ENCODE results near the gene CD48. TPM values are rescaled to one million over a fixed set of nuclear protein-coding genes. Genes with fewer than 3 reads are reported as not detected.
A peak's percentile ranks its signal among the peaks of the same experiment; 100 is the strongest.

Gene CD48
- total RNA-seq, 2 experiments from 2014 or later: 131 to 150 TPM

DNA sequence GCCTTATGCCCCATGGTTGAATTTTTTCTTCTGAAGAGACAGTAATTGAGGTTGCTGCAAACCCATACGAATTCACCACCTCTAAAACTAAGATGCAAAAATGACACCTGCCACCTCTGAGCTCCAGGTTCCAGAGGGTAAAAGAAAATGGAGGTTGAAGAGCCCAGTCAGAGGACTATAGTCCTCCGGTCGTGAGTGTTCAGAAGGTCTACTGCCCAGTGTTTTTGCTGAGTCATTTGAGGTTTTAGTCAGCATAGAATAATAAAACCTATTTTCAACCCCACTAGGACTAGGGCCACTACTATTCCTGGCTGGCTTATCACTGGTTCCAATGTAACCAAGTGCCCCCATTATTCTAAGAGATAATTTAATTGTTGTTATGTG is 14.5 kb upstream of the CD48 start:
- ChIA-PET POLR2A (interaction anchor here (1.6 kb wide), 1 partner anchor 13 kb away, joined by 7 read pairs; no protein-coding TSS in a partner anchor), CTCF (ENCODE audit: unreplicated experiment) (interaction anchor here (0.7 to 1.2 kb wide), 3 partner anchors 52 to 118 kb away, joined by 3 to 4 read pairs (median 3); no protein-coding TSS in a partner anchor)
- H3K36me3 ChIP-seq (ENCODE audit: insufficient read depth, low read length): no peaks in the 10 kb centered on the region; the same call in 1 of the 2 replicates
- no peak for TF ChIP-seq EZH2phosphoT487 (IDR thresholded peaks at IDR 0.05; ENCODE audit: borderline replicate concordance, low read depth, low read length)
- no peak for DNase-seq (ENCODE audit: low spot score)
- H3K4me3 ChIP-seq (ENCODE audit: low read depth, low read length, poor library complexity, severe bottlenecking): no peak overlapping the region
- peaks cover 17% of the 10 kb centered on the region for H3K4me1 ChIP-seq (ENCODE audit: insufficient read depth, low read length, poor library complexity, severe bottlenecking)
- H4K20me1 ChIP-seq (ENCODE audit: insufficient read depth, low read length): no peaks in the 10 kb centered on the region
- no TSS peak for BruUV-seq (replicated peaks)
- H2AFZ ChIP-seq (ENCODE audit: low read length): peak overlapping the region; percentile 82; the same call in 1 of the 2 replicates
- peak overlapping the region; percentile 31; the same call in 1 of the 2 replicates for H3K4me2 ChIP-seq (ENCODE audit: low read length)
- intact Hi-C loops (cut with micrococcal nuclease; ENCODE audit: unreplicated experiment): loop anchor here (1.0 to 2.0 kb wide), 2 partner anchors 45 to 55 kb away; no protein-coding TSS in a partner anchor
- H3K79me2 ChIP-seq (ENCODE audit: insufficient read depth, low read depth, low read length): no peaks in the 10 kb centered on the region
- no peaks in the 10 kb centered on the region for H3K9me2 ChIP-seq (ENCODE audit: insufficient read depth, low read length)
- no peak overlapping the region for H3K27ac ChIP-seq (ENCODE audit: low read depth, low read length, poor library complexity, severe bottlenecking)
- peaks cover 5% of the 10 kb centered on the region; the same call in 1 of the 2 replicates for H3K9me3 ChIP-seq (ENCODE audit: low read length)

DNA sequence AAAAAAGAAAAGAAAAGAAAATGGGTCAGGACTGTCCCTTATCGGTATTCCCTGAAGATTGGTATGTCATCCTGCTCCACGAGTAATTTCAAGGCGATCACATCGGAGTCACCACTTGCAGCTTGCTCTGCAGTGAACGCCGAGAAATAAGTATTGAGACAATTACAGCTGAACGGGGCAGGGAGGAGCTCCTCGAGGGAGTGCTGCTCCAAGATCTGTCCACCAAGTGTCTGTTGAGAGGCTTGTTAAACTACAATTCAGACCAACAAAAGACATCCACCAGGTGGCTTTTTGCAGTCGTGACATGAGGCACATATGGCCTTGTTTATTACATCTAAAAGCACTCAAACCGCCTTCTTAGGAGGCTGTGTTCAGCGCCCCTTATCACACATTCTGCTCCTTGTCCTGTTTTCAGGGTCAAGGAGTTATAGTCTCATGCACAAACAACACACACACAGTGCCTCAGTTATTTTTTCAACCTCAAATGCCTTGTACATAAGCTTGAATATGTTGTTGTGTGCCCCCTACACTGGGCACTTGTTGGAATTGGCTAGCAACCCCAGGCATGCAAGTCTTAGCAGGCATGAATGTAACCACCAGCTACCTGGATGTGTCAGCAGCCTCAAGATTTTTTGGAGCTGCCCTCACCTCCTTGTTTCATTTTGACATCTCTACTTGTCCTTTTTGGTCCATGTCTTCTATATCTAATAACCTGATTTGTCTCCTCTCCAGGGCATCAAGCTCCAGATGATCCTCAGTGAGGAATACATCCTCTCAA is 13.0 kb upstream of the CD48 start:
- no peak for TF ChIP-seq EZH2phosphoT487 (IDR thresholded peaks at IDR 0.05; ENCODE audit: borderline replicate concordance, low read depth, low read length)
- TF ChIP-seq, protein P1, sequence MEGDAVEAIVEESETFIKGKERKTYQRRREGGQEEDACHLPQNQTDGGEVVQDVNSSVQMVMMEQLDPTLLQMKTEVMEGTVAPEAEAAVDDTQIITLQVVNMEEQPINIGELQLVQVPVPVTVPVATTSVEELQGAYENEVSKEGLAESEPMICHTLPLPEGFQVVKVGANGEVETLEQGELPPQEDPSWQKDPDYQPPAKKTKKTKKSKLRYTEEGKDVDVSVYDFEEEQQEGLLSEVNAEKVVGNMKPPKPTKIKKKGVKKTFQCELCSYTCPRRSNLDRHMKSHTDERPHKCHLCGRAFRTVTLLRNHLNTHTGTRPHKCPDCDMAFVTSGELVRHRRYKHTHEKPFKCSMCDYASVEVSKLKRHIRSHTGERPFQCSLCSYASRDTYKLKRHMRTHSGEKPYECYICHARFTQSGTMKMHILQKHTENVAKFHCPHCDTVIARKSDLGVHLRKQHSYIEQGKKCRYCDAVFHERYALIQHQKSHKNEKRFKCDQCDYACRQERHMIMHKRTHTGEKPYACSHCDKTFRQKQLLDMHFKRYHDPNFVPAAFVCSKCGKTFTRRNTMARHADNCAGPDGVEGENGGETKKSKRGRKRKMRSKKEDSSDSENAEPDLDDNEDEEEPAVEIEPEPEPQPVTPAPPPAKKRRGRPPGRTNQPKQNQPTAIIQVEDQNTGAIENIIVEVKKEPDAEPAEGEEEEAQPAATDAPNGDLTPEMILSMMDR (conservative IDR thresholded peaks at IDR 0.05; ENCODE audit: low read length): peak; percentile 35; the same call in 1 of the 2 replicates
- Histone ChIP-seq H3K4me3 (ENCODE audit: low read depth, low read length, poor library complexity, severe bottlenecking) (no peak overlapping the region), H3K36me3 (ENCODE audit: insufficient read depth, low read length) (no peaks in the 10 kb centered on the region; the same call in 1 of the 2 replicates), H3K4me2 (ENCODE audit: low read length) (no peak overlapping the region), H3K4me1 (ENCODE audit: insufficient read depth, low read length, poor library complexity, severe bottlenecking) (peaks cover 17% of the 10 kb centered on the region), H3K27ac (ENCODE audit: low read depth, low read length, poor library complexity, severe bottlenecking) (no peak overlapping the region), H2AFZ (ENCODE audit: low read length) (peak overlapping the region; percentile 32; the same call in 1 of the 2 replicates), H3K79me2 (ENCODE audit: insufficient read depth, low read depth, low read length) (no peaks in the 10 kb centered on the region), H4K20me1 (ENCODE audit: insufficient read depth, low read length) (no peaks in the 10 kb centered on the region), H3K9me3 (ENCODE audit: low read length) (peaks cover 5% of the 10 kb centered on the region; the same call in 1 of the 2 replicates), H3K9me2 (ENCODE audit: insufficient read depth, low read length) (no peaks in the 10 kb centered on the region)
- intact Hi-C loops (cut with micrococcal nuclease; ENCODE audit: unreplicated experiment): no loop called here
- DNase-seq (ENCODE audit: low spot score): peak; percentile 46
- ChIA-PET CTCF (ENCODE audit: unreplicated experiment) (interaction anchor here (1.2 kb wide), 1 partner anchor 50 kb away, joined by 3 read pairs; no protein-coding TSS in a partner anchor), POLR2A (interaction anchor here (1.2 kb wide), 1 partner anchor 17 kb away, joined by 3 read pairs; no protein-coding TSS in a partner anchor)
- BruUV-seq (replicated peaks): no TSS peak

DNA sequence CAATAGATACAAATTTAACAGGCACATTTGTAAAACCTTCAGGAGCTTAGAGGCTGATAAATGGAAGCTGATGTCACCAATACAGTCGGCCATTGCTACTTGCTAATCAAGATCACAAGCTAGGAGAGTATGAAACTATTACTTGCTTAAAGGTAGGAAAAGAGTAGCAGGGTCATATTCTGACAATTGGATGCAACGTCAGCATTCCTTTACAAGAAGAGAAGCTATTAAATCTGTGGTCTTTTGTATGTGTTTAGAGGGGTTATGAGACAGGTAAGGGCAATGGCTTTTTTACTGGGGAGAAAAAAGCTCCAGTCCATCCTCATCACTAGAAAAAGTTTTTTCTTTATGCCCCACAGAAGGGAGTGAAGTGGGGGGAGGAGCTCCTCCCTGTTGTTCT is 11.7 kb upstream of the CD48 start:
- no peaks in the 10 kb centered on the region for H3K9me2 ChIP-seq (ENCODE audit: insufficient read depth, low read length)
- H3K9me3 ChIP-seq (ENCODE audit: low read length): peaks cover 5% of the 10 kb centered on the region; the same call in 1 of the 2 replicates
- BruUV-seq (replicated peaks): no TSS peak
- no peaks in the 10 kb centered on the region for H4K20me1 ChIP-seq (ENCODE audit: insufficient read depth, low read length)
- no peak overlapping the region for H3K27ac ChIP-seq (ENCODE audit: low read depth, low read length, poor library complexity, severe bottlenecking)
- TF ChIP-seq, protein P1 (conservative IDR thresholded peaks at IDR 0.05; ENCODE audit: low read length): no peak
- no peak for TF ChIP-seq EZH2phosphoT487 (IDR thresholded peaks at IDR 0.05; ENCODE audit: borderline replicate concordance, low read depth, low read length)
- no peaks in the 10 kb centered on the region for H3K79me2 ChIP-seq (ENCODE audit: insufficient read depth, low read depth, low read length)
- no peaks in the 10 kb centered on the region; the same call in 1 of the 2 replicates for H3K36me3 ChIP-seq (ENCODE audit: insufficient read depth, low read length)
- H3K4me3 ChIP-seq (ENCODE audit: low read depth, low read length, poor library complexity, severe bottlenecking): no peak overlapping the region
- intact Hi-C loops (cut with micrococcal nuclease; ENCODE audit: unreplicated experiment): no loop called here
- no peak overlapping the region for H3K4me2 ChIP-seq (ENCODE audit: low read length)
- POLR2A ChIA-PET: interaction anchor here (0.6 to 1.2 kb wide), 4 partner anchors 12 to 430 kb away, joined by 3 to 4 read pairs (median 3); partner anchors contain the start of gene CD48
- DNase-seq (ENCODE audit: low spot score): no peak
- CTCF ChIA-PET (ENCODE audit: unreplicated experiment): interaction anchor here (0.5 to 0.8 kb wide), 2 partner anchors 12 to 188 kb away, joined by 3 to 4 read pairs; partner anchors contain the start of gene CD48
- H3K4me1 ChIP-seq (ENCODE audit: insufficient read depth, low read length, poor library complexity, severe bottlenecking): peaks cover 17% of the 10 kb centered on the region
- no peak overlapping the region for H2AFZ ChIP-seq (ENCODE audit: low read length)

Data from OCI-LY7 (cell line).